ENCODE measurements around the gene GAGE2A.

DNA sequence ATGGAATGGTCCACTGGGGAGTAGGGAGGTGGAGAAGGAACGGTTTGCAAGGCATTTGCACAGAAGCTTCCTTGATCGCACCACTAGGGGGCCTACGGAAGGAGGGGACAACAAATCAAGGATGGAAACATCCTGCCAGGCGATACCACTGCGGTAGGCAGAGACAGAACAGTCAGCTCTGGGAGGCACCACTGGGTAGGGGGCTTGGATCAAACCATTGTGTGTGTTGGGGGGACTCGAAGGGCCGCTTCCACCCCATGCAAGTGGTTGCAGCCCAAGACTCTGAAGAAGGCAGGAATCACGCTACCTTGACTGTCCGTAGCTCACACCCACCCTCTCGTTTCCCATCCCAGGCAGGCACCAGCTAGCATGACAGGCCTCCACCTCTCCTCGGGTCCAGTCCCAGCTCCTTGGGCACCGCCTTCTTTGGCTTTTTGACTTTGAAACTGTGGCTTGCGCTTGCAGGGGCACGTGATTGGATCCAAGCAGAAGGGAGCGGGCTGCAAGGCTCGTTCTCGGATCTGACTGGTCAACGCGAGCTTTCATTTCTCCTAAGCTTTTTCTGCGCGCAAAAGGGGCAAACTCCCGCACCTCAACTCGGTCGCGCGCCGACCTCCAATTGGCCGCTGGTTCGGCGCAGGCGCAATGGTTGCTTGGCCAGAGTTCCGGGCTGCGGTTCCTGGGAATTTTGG lies 37.9 kb downstream of the GAGE2A start:
- TF ChIP-seq POLR2A (IDR thresholded peaks at IDR 0.05): no peak
- TF ChIP-seq, protein P1, sequence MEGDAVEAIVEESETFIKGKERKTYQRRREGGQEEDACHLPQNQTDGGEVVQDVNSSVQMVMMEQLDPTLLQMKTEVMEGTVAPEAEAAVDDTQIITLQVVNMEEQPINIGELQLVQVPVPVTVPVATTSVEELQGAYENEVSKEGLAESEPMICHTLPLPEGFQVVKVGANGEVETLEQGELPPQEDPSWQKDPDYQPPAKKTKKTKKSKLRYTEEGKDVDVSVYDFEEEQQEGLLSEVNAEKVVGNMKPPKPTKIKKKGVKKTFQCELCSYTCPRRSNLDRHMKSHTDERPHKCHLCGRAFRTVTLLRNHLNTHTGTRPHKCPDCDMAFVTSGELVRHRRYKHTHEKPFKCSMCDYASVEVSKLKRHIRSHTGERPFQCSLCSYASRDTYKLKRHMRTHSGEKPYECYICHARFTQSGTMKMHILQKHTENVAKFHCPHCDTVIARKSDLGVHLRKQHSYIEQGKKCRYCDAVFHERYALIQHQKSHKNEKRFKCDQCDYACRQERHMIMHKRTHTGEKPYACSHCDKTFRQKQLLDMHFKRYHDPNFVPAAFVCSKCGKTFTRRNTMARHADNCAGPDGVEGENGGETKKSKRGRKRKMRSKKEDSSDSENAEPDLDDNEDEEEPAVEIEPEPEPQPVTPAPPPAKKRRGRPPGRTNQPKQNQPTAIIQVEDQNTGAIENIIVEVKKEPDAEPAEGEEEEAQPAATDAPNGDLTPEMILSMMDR (IDR thresholded peaks at IDR 0.05): no peak
